ENCODE results near the gene RANGAP1. TPM values are rescaled to one million over a fixed set of nuclear protein-coding genes. Genes with fewer than 3 reads are reported as not detected.

Gene RANGAP1
- total and polyA plus RNA-seq, 2 of the 8 experiments (the other 6 are each of a cell fraction or from before 2014, with no cell fraction given): 121 to 171 TPM

DNA sequence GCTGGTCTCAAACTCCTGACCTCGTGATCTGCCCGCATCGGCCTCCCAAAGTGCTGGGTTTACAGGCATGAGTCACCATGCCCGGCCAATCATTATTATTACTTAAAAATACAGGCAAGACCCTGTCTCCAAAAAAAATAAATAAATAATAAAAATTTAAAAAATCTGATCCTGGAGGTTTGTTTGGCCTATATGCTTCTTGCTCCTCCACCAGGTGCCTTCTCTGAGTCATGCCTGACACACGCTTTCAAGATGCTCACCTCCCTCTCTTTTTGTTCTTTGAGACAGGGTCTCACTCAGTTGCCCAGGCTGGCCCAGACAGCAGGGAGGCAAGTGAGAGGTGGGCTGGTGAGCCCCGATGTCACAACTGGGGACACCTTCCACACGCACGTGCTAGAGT is 28.8 kb upstream of the RANGAP1 start:
- H3K27ac ChIP-seq (ENCODE audit: low read depth, low read length): no peak overlapping the region
- peaks cover 0 to 6% (median 0%) of the 10 kb centered on the region in 4 experiments; a peak in 2 of 7 replicates for H3K4me1 ChIP-seq (replicated peaks in 1 of 4; ENCODE audit: control insufficient read depth in 3 of 4, insufficient read depth in 4 of 4, low read length in 3 of 4)
- no peak overlapping the region for H3K18ac ChIP-seq (ENCODE audit: extremely low read depth, low read length)
- peaks cover 0 to 5% of the 10 kb centered on the region in 2 experiments for H4K20me1 ChIP-seq (replicated peaks in 1 of 2; ENCODE audit: control insufficient read depth in 1 of 2, insufficient read depth in 2 of 2, low read length in 2 of 2)
- ChIA-PET CTCF (ENCODE audit: partially characterized antibody) (no interaction called here), POLR2A (ENCODE audit: partially characterized antibody) (no interaction called here)
- H3K4me3 ChIP-seq (ENCODE audit: extremely low read depth in 1 of 4, insufficient read depth in 2 of 4, low read depth in 3 of 4, low read length in 4 of 4): no peak overlapping the region
- TF ChIP-seq MAFK (IDR thresholded peaks at IDR 0.05; ENCODE audit: low read depth, low read length): no peak
- no peak overlapping the region for H4K5ac ChIP-seq (ENCODE audit: insufficient read length, low read depth, low read length)
- no peak overlapping the region for H3K14ac ChIP-seq (ENCODE audit: insufficient read length)
- no peaks in the 10 kb centered on the region for H3K9me3 ChIP-seq (ENCODE audit: insufficient read depth in 2 of 2, low read depth in 1 of 2, low read length in 1 of 2)
- WGBS, 2 experiments (ENCODE audit: extremely low coverage in 1 of 2, insufficient coverage in 1 of 2, insufficient read length in 1 of 2, insufficient replicate concordance in 2 of 2, low coverage in 1 of 2, low lambda C conversion rate in 2 of 2, missing lambda C conversion rate in 1 of 2): 95% methylated on average over 8 of the region's 8 CpGs; no CpG with 5 or more reads in 1 of the 2 experiments
- peaks cover 7 to 42% of the 10 kb centered on the region in 2 experiments; a peak in 2 of 4 replicates for H3K79me2 ChIP-seq (ENCODE audit: control insufficient read depth in 1 of 2, insufficient read depth in 2 of 2, low read length in 2 of 2)
- peaks cover 7% of the 10 kb centered on the region for H3K79me1 ChIP-seq (ENCODE audit: low read depth, low read length)
- H3K23me2 ChIP-seq (ENCODE audit: low read depth, low read length): no peaks in the 10 kb centered on the region
- no peak overlapping the region for H2BK20ac ChIP-seq (ENCODE audit: low read length)
- no peak overlapping the region for H2BK12ac ChIP-seq (ENCODE audit: low read depth, low read length)
- H2BK120ac ChIP-seq (replicated peaks; ENCODE audit: low read depth, low read length): no peak overlapping the region
- no peak overlapping the region; the same call in 1 of the 2 replicates for H2BK5ac ChIP-seq (ENCODE audit: low read depth, low read length)
- FAIRE-seq: no peak
- no peak overlapping the region for H4K91ac ChIP-seq (replicated peaks; ENCODE audit: insufficient read length, low read length)
- H2AK5ac ChIP-seq (ENCODE audit: low read depth, low read length): no peak overlapping the region
- H3K36me3 ChIP-seq (ENCODE audit: control insufficient read depth in 2 of 4, insufficient read depth in 4 of 4, low read length in 3 of 4): 0 out of 8 replicates have a peak, but pooled peaks cover 0 to 4% (median 2%) of the 10 kb centered on the region in 4 experiments
- no peak overlapping the region for H3K56ac ChIP-seq (replicated peaks; ENCODE audit: insufficient read length, low read depth, low read length)
- H3K4ac ChIP-seq (replicated peaks; ENCODE audit: insufficient read length, low read depth, low read length): no peak overlapping the region
- H2BK15ac ChIP-seq (ENCODE audit: low read length): no peak overlapping the region
- no peak overlapping the region for H2AFZ ChIP-seq (ENCODE audit: low read length)
- H3K23ac ChIP-seq (ENCODE audit: insufficient read length): no peak overlapping the region
- no peak overlapping the region for H3K9ac ChIP-seq (replicated peaks in 1 of 4; ENCODE audit: extremely low read depth in 1 of 4, low read depth in 3 of 4, low read length in 3 of 4)
- no peak for DNase-seq (ENCODE audit: low read depth in 1 of 2, low spot score in 2 of 2)
- H3K27me3 ChIP-seq (replicated peaks in 1 of 4; ENCODE audit: control insufficient read depth in 3 of 4, extremely low read depth in 1 of 4, insufficient read depth in 3 of 4, low read length in 3 of 4): no peaks in the 10 kb centered on the region
- H4K8ac ChIP-seq (ENCODE audit: extremely low read depth, insufficient read depth, low read length): no peak overlapping the region
- H3K4me2 ChIP-seq (ENCODE audit: insufficient read depth in 1 of 2, low read depth in 2 of 2, low read length in 2 of 2): no peak overlapping the region
